GM12872 (cell line): ENCODE measurements around the gene SLC9A7.

ENCODE experiments used
- TF ChIP-seq, protein P1 (sequence below): IDR thresholded peaks from 3 replicates; pipeline ENCODE4 v1.5.1; 2011; ENCODE audit warnings: low read depth, mild to moderate bottlenecking, low read length, moderate library complexity; ENCODE audit not compliant: insufficient read depth

The SLC9A7 gene

DNA sequence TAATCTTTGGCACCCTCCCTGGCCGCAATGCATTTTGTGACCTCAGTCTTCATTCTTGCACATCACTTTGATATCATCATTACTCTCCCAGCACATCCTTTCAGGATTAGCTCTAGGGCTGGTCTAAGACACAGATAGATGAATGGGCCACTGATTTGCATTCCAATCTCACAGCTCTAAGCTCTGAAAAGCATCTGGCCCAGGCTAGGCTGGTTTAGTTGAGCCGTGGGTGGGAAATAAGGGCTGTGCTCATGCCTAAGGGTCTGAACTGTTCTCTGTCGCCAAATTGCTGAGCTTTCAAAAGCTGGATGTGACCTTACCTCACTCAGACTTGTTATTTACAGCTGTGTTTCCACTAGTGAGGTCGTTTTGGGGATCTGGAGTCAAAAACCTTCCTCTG lies 30.0 kb upstream of the SLC9A7 start:
- TF ChIP-seq, protein P1, sequence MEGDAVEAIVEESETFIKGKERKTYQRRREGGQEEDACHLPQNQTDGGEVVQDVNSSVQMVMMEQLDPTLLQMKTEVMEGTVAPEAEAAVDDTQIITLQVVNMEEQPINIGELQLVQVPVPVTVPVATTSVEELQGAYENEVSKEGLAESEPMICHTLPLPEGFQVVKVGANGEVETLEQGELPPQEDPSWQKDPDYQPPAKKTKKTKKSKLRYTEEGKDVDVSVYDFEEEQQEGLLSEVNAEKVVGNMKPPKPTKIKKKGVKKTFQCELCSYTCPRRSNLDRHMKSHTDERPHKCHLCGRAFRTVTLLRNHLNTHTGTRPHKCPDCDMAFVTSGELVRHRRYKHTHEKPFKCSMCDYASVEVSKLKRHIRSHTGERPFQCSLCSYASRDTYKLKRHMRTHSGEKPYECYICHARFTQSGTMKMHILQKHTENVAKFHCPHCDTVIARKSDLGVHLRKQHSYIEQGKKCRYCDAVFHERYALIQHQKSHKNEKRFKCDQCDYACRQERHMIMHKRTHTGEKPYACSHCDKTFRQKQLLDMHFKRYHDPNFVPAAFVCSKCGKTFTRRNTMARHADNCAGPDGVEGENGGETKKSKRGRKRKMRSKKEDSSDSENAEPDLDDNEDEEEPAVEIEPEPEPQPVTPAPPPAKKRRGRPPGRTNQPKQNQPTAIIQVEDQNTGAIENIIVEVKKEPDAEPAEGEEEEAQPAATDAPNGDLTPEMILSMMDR = no peak

DNA sequence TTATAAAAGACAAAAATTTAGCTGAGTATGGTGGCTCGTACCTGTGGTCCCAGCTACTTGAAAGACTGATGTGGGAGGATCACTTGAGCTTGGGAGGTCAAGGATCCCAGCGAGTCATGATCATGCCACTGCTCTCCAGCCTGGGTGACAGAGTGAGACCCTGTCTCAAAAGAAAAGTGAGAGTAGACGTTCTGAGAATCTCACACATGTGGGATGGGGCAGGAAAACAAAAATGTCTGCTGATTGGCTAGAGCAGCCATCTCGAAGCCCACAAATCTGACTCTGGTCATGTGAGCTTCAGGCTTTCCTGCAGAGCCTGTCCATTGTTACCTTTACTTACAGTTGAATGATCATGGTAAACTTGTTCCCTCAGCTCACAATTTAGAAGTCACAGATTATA lies 23.1 kb upstream of the SLC9A7 start:
- TF ChIP-seq, protein P1 = no peak

DNA sequence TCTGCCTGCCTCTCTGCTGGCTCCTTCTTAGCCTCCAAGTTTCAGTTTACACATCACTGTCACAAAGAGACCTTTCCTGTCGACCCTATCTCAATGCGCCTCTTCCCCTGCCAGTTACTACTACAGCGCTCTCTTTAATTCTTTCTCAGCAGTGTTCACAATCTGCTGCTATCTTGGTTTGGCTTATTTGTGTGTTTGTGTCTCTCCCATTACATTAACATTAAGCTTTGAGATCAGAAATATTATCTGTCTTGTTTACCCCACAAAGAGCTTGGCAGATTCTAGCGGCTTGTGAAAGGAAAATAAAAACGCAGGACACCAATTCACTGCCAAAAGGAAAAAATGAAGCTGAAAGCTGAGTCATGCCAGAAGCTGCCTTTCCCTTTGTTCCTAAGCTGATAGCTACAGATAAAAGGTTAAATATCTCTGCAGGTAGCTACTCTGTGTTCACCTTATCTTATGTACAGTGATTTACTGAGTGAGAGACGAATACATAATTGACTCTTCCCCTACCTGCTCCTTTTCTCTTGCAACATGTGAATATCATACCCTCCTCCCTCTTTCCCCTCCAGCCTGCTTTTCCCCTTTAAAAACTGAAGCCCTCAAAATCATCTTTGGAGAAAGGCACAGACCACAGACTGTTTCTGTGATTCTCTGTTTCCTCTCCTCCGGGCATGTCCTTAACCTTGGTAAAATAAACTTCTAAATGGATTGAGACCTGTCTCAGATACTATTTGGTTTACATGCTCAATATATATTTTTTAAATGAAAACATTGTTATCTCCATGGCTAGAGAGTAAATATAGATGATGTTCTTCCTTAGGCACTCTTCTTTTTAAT lies 19.3 kb upstream of the SLC9A7 start:
- TF ChIP-seq, protein P1 = no peak

DNA sequence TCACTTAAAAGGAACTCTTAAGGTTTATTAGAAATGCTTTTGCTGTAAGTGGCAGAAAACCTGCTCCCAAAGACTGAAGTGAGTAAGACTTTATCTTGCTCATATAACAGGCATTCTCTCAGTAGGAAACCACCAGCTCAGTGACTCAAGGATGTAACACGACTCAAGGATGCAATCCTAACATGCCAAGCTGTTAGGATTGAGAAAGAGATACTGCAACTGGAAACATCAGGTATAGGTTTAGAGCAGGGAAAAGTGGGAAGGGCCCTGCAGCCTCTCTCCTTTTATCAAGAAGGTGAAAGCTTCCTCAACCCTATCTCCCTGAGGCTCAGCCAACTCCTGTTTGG lies 11.9 kb upstream of the SLC9A7 start:
- TF ChIP-seq, protein P1 = no peak

DNA sequence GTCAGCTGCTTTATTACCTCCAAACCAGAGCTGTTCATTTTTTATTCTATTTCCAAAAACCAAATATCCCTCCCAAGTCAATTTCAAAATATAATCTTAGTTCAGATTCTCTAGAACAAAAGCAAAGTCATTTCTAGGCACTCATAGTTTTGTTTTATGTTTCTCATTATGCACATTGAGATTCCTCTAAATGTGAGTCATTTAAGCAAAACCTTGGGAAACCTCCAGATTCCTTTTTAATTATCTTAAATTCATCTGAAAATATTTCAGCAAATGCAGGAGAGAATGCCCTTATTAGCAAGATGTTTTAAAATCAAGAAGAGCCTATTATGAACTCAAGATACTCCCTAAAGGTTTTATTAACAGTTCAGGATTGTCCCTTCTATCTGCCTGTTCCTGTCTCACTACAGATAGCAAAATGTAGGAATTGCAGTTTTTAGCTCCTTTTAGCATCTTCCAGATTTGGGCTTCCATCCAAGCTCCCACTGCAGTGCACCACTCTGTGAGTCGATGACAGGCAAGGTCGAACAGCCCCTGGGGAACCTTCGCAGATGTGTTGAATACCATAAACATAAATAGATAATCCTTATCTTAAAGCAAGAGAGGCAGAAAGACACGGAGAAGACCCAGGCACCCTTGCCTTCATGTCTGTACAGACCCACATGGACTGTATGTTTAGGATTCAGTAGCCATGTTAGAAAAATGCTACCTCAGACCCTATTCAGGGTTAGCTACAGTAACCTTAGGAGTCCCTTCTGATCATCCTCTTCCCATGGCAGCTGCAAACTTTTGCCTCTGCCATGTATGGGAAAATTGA lies 11.3 kb upstream of the SLC9A7 start:
- TF ChIP-seq, protein P1 = no peak

DNA sequence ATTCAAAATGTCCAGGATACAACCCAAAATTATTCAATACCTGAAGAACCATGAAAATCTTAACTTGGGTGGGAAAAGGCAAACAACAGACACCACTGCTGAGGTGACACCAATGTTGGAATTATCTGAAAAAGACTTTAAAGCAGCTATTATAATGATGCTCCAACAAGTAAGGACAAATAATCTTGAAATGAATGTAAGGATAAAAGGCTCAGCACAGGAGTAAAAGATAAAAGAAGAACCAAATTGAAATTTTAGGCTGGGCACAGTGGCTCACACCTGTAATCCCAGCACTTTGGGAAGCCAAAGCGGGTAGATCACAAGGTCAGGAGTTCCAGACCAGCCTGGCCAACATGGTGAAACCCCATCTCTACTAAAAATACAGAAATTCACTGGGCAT lies 4.0 kb upstream of the SLC9A7 start:
- TF ChIP-seq, protein P1 = no peak

DNA sequence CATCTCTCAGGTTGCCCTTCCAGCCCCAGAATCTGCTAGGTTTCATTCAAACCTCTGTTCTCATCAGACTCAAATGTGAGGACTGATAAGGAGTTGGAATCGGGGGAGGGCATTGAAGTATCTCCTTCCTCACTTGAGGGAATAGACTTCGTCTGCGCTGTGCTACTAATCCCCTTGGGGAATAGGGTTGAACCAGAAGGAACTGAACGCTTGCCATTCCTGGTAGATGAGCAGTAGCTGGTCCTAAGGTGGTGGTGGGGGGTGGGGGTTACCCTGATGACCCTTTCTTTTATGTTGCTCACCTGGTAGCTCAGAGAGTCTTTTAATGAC lies 692 bp upstream of the SLC9A7 start:
- TF ChIP-seq, protein P1 = no peak
